Stimulated activated CD8-positive, alpha-beta memory T cell treated with anti-CD3 and anti-CD28 coated beads, Interleukin-7, amount 100 ng/mL, for 1 hour (primary cell): ENCODE results near the gene KLHL15.
"Not testable (repeated sequence)": the region's sequence is repeated elsewhere in the genome, so short reads cannot be mapped to it uniquely, and the experiment has no call there.

Experiments
- DNase-seq, 2 donors: peaks; one replicate each; pipeline ENCODE4 v3.0.0-alpha.2; 2020; ENCODE audit warnings: low read depth in 2 of 2

The KLHL15 gene

GRCh38 chrX:24027086-24027485, at the start of gene KLHL15:
Gene KLHL15 (minus strand): TSS chrX:24027186. CDS start chrX:24006693, 20,493 bp downstream.
- no peak for DNase-seq

GRCh38 chrX:24069877-24070276, 42.9 kb upstream of the KLHL15 start:
- DNase-seq, result no peak

DNA sequence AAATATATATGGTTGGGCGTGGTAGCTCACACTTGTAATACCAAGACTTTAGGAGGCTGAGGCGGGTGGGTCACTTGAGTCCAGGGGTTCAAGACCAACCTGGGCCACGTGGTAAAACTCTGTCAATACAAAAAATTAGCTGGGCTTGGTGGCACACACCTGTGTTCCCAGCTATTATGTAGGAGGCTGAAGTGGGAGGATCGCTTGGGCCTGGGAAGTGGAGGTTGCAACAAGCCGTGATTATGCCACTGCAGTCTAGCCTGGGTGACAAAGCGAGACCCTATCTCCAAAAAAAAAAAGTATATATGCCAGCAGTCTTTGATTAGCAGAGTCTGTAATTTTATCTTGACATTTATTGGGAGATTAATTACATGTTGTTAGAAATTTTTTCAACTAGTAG, 36.5 kb upstream of the KLHL15 start:
- no peak for DNase-seq

- no peak for DNase-seq
Measured at GRCh38 chrX:24055043-24055356, 28.0 kb upstream of the KLHL15 start.

DNA sequence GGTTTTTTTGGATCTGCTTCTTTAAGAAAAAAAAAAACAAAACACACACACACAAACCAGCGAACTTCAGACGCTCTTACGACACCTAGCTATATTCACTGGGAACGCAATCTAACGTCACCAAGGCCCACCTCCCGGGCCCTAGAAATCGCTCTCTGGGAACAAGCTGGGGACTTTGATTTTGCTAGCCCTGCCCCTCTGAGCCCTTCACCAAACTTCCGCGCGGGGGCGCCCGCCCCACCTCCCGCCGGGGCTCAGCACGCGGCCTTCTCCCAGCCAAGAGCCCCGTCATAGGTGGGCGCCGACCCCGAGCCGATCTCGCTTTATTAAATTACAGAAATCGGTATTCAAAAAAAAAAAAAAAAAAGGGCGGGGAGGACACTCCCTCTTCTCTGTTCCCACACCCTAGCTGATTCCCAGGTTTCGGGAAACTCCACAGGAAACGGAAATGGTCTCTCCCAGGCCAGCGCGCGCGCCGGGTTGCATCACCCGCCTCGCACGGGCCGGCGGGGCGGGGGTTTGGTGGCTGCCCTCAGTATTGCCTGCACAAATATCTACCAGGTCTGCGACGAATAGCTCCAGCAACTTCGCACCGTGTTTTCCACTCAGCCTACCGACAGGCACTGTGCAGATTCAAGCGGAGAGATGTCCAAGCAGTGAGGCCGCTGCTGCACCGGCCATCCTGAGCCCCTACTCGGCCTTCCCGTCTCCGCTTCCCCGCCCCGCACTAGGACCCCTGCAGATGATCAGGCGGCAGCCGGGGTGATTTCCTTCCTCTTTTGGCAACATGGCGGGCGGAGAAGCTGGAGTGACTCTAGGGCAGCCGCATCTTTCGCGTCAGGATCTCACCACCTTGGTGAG, 27.4 kb upstream of the KLHL15 start, which contains the start of gene EIF2S3:
EIF2S3 (plus strand) TSS at position 775 of the 861 bp plus-strand sequence; CDS start at position 788, 13 bp downstream.
- peak; percentile 60 to 73 for DNase-seq

- not testable (repeated sequence) for DNase-seq
Measured at GRCh38 chrX:24050522-24051318, 23.7 kb upstream of the KLHL15 start.

- DNase-seq, result not testable (repeated sequence)
Measured at GRCh38 chrX:24049643-24050042, 22.7 kb upstream of the KLHL15 start.

DNA sequence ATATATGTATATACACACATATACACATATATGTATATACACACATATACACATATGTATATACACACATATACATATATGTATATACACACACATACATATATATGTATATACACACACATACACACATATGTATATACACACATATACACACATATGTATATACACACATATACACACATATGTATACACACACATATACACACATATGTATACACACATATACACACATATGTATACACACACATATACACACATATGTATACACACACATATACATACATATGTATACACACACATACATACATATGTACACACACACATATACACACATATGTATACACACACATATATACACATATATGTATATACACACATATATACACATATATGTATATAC, 19.1 kb upstream of the KLHL15 start:
- not testable (repeated sequence) for DNase-seq

GRCh38 chrX:24037729-24038128, 10.7 kb upstream of the KLHL15 start:
- no peak for DNase-seq

GRCh38 chrX:24034485-24034884, 7.5 kb upstream of the KLHL15 start:
- DNase-seq, result no peak

DNA sequence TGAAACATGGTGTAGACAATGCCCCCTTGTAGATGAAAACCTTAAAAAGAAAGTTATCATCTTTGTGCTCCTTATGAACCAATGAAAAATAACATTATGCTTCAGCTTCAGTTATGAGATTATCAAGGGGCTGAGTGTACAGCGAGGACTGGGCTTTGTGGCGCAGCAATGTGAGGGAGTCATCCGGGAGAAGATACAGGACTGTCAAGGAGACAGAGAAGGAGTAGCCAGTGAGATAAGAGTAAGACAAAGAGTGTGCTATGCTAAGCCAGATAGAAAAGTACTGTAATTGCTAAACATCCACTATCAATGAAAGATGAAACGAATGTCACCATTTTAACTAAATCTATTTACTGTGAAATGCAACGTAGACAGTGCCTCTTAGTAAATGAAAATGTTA, 3.6 kb upstream of the KLHL15 start:
- no peak for DNase-seq

DNA sequence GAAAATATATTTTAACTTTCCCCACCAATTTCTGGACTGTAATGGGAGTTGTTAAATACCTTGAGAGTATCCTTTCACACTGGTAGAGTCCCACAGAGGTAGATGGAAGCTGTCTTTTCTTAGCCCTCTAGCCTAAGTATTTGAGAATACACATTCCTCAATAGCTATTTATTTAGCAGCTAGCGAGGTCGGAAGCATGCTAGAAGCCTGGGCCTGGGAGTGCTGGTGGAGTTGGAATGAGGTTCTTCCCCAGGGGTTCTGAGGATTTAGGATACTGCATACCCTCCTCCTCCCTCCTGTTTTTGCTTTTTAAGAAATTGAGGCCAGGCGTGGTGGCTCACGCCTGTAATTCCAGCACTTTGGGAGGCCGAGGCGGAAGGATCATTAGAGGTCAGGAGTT, 999 bp upstream of the KLHL15 start:
- DNase-seq, result no peak

- DNase-seq, result no peak
Measured at GRCh38 chrX:24026432-24026831, 554 bp downstream of the KLHL15 start.

DNA sequence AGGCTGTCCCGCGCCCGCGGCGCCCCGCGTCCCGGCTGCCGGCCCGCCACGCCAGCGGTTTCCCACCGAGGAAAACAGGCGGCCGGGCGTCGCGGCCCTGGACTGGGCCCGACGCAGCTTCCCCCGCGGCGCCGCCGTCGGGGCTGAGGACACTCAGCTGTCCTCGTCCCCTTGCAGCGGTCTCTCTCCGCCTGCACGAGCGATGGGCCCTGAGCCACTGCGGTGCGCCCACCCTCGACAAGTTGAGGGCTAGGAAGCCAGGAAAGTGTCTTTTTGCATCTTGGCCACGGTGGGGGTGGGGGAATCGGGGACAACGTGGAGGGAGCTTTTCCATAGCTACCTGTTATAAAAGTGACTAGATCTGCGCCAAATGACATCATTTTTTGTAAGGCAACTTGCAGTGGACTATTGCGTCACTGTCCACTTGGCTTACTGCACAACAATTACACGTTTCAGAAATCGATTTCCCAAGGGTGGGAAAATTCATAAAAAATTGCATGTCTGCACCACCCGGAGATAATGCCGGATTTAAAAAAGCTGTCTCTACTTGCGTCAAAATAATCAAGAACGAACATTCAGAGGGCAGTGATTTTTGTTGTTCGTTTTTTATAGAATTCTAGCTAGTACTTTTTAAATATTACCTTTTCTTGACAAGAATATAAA, 1.1 kb downstream of the KLHL15 start:
- DNase-seq, result no peak

DNA sequence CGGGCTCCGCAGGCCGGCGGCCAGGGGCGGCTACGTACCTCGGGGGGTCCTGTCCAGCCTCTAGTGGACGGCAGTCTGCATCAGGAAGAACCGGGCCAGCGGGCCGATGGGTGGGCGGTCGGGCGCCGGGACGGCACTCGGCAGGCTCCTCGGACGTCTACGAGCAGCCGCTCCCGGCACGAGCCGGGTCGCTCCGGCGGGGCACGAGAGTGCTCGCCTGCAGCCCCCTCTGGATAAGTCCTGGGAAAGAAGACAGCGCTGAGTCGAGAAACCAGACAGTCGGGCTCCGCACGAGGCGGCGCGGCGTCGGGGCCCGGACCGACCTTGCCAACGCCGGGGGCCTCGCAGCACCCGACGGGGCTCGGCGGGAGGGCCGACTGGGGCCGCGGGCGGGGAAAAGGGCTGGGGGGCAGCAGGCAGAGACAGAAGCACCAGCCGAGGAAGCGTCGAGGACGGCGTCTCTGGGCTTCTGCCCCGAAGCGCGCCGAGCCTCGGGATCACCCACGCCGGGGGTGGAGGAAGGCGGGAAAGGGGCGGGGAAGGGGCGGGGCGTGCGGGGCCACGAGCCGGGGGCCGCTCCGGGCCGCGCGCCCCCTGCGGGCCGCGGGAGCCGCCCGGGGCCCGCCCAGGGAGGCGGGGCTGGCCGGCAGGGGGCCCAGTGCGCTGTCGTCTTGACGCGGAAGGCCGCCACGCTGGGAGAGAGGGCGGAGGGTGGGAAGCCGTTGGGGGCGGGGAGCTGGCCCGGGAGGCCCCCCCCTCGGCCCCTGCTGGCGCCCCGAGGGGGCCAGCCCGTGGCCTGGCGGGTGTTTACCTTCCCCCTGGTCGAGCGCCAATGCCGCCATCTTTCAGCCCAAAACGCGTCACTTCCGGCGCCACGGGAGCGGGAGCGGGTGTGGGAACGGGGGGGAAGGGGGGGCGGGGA, 1.9 kb downstream of the KLHL15 start:
- peak; percentile 47 to 59 for DNase-seq

DNA sequence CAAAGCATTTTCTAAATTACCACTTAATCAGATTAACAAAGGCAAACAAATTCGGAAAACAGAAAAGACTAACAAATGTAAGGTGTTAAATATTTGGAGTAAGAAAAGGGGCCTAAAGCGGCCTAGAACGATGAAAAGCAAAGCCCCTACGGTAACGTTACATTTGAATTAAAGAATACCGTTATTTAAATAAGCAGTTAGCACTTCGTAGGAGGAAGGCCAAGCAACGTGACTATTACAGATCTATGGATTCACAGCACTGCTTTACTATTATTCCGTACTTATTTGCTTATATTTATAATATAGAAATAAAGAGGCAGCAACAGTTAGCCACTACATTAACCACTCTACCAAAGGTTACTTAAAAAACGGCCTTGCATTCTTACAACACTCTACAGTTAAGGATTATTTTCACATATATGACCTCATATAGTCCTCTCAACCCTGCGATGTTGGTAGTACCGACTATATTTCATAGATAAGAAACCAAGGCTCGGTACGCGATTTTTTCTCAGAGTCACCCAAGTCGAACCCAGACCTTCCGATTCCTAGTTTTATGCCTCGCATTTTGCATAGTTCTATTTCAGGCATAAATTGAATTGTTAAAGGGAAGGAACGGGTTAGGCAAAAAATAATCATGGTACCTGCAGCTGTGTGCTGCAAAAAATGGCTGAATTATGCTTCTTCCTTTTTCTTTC, 2.9 kb downstream of the KLHL15 start:
- no peak for DNase-seq

DNA sequence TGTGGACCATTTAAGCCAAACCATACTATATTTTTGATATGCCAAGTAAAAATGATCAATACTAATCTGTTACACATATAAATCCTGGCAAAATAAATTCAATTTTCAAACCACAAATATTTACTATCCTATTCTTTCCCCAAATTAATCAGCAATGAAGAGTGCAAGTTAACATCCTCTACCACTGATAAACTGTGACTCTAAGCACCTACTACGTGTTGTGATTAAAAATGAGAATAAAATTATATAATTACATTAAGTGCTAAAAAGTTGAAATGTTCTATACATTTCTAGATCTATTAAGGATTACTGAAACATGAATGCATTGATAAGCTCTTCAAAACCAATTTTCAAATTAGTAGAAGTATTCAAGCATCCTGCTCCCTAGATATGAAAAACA, 3.4 kb downstream of the KLHL15 start:
- DNase-seq, result no peak

GRCh38 chrX:24020306-24020876, 6.6 kb downstream of the KLHL15 start:
- no peak for DNase-seq

DNA sequence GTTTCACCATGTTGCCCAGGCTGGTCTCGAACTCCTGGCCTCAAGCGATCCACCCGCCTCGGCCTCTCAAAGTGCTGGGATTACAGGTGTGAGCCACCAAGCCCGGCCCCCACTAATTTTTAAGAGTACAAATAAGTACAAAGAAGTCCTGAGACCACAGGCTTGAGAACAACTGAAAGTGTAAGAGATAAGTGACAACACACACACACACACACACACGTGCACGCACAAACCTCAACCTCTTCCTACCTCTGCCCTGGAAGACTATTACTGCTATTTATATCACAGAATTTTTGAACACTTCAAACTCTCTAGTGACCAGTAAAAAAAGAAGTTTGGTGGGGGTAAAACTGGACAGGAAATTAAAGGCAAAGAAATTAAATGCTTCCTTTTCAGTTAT, 7.5 kb downstream of the KLHL15 start:
- no peak for DNase-seq

DNA sequence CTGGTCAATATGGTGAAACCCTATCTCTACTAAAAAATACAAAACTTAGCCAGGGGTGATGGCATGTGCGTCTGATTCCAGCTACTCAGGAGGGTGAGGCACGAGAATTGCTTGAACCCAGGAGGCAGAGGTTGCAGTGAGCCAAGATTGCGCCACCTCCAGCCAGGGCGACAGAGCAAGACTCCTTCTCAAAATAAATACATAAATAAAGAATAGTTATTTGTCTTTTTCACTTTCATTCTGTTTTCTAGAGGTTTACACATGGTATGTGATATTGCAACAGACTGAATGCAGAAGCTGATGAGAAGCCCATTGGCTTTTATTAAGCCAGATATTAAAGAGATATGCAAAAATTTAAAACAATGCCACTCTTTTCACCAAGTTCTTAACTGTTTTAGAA, 8.2 kb downstream of the KLHL15 start:
- DNase-seq, result no peak
